ENCODE data around the gene ADAP2. TPM values are rescaled to one million over a fixed set of nuclear protein-coding genes. Genes with fewer than 3 reads are reported as not detected.

Gene ADAP2
- total and polyA plus RNA-seq, 12 donors: 1.2 to 17.9 (median 4.0) TPM

- intact Hi-C loops (cut with DNase I): no loop called here
- Histone ChIP-seq H3K27me3 (no peaks in the 10 kb centered on the region), H3K36me3 (no peaks in the 10 kb centered on the region), H3K27ac (no peak overlapping the region), H3K4me3 (no peak overlapping the region), H3K4me1 (no peaks in the 10 kb centered on the region), H3K9me3 (no peaks in the 10 kb centered on the region)
- DNase-seq: no peak
- no peak for ATAC-seq
- no peak for TF ChIP-seq CTCF (IDR thresholded peaks at IDR 0.05)
Measured at GRCh38 chr17:30913955-30914354, 7.8 kb upstream of the ADAP2 start.

- TF ChIP-seq CTCF (IDR thresholded peaks at IDR 0.05): no peak
- Histone ChIP-seq H3K4me1 (peaks cover 0 to 7% (median 3%) of the 10 kb centered on the region in 9 donors), H3K9me3 (no peaks in the 10 kb centered on the region), H3K27ac (no peak overlapping the region), H3K4me3 (no peak overlapping the region), H3K36me3 (no peaks in the 10 kb centered on the region), H3K27me3 (peaks cover 0 to 6% (median 0%) of the 10 kb centered on the region in 7 donors)
- DNase-seq: no peak
- 78 to 81% methylated on average over 5 of the region's 5 CpGs for WGBS, 2 donors
- intact Hi-C loops (cut with DNase I): no loop called here
- no peak for ATAC-seq
Measured at GRCh38 chr17:30915833-30916611, 5.7 kb upstream of the ADAP2 start.

GRCh38 chr17:30917050-30917449, 4.7 kb upstream of the ADAP2 start:
- intact Hi-C loops (cut with DNase I): no loop called here
- Histone ChIP-seq H3K36me3 (no peaks in the 10 kb centered on the region), H3K27me3 (peaks cover 0 to 16% (median 8%) of the 10 kb centered on the region in 7 donors), H3K4me1 (peaks cover 0 to 13% (median 6%) of the 10 kb centered on the region in 9 donors), H3K4me3 (no peak overlapping the region), H3K9me3 (no peaks in the 10 kb centered on the region), H3K27ac (no peak overlapping the region)
- DNase-seq (no peak), ATAC-seq (no peak)
- TF ChIP-seq CTCF (IDR thresholded peaks at IDR 0.05): no peak

- DNase-seq (peak; percentile 29 to 58), ATAC-seq (peak; percentile 25 to 77 (median 58))
- Histone ChIP-seq H3K36me3 (no peaks in the 10 kb centered on the region), H3K27me3 (peaks cover 3 to 49% (median 37%) of the 10 kb centered on the region in 7 donors), H3K4me1 (peaks cover 0 to 26% (median 15%) of the 10 kb centered on the region in 9 donors), H3K9me3 (no peaks in the 10 kb centered on the region), H3K4me3 (no peak overlapping the region), H3K27ac (peak overlapping the region in 7 of 10 donors; percentile 15 to 87 (median 52))
- intact Hi-C loops (cut with DNase I): no loop called here
- WGBS, 2 donors: 53 to 55% methylated on average over 4 of the region's 4 CpGs
- peak in 1 of 9 donors; percentile 12 for TF ChIP-seq CTCF (IDR thresholded peaks at IDR 0.05)
Measured at GRCh38 chr17:30920282-30920681, 1.5 kb upstream of the ADAP2 start.
